Eye (tissue), 1 donor: Measurements from ENCODE around the gene CTNNBIP1.
"Not testable (repeated sequence)": the region's sequence is repeated elsewhere in the genome, so short reads cannot be mapped to it uniquely, and the experiment has no call there.

Experiments used
- DNase-seq: peaks from one replicate; pipeline ENCODE4 v3.0.0-alpha.2; 2015

CTNNBIP1 gene

GRCh38 chr1:9910076-9910422 is at the start of gene CTNNBIP1:
TSS of gene CTNNBIP1 (minus strand) at chr1:9910269. CDS start at chr1:9872064, 38,205 bp downstream.
- DNase-seq: no peak

- DNase-seq: no peak
Observed at GRCh38 chr1:9957726-9958125, 47.7 kb upstream of the CTNNBIP1 start.

GRCh38 chr1:9946315-9946714 is 36.2 kb upstream of the CTNNBIP1 start:
- DNase-seq: no peak

DNA sequence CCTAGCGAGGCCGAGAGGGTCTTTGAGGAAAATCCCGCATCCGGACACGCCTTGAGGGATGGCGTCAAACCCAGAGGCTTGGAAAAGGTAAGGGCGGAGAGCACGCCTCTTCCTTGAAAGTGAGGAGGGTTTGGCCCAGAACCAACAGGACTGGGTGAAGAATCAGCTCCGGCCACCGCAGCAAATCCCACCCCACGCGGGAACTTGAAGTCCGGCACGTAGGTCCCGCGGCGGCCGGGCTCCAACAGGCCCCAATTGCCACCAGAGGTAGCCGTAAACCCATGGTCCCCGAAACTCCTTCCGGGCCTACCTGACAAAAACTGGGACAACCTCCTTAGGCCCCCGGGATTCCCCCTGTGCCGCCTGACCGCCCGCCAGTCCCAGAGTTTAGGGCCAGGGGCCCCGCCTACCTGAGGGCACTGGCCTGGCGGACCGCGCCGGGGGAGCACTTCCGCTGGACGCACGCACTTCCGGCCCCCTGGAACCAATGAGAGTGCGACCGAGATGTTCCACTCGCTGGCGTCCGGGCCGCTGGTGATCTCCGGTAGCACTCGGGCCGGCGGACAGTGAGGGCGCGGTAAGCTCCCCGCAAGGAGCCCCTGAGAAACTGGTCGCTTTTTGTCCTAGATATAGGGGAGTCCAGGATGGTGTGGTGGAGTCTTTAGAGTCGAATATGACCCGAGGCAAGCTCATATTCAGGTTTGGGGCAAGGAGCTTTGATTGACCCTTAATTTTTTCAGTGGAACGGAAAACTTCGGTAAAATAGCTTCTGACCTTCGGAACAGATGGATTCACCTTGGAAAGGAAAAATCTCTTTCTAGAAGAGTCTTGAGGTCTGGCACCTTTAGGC is 33.1 kb upstream of the CTNNBIP1 start, which contains the start of the genes LZIC and NMNAT1:
LZIC (minus strand) TSS at position 453 of the 850 bp plus-strand sequence. CDS start 6,772 bp downstream, outside the sequence.
NMNAT1 (plus strand) TSS at position 537 of the 850 bp plus-strand sequence. CDS start 28,599 bp downstream, outside the sequence.
- DNase-seq: peak; percentile 97

DNA sequence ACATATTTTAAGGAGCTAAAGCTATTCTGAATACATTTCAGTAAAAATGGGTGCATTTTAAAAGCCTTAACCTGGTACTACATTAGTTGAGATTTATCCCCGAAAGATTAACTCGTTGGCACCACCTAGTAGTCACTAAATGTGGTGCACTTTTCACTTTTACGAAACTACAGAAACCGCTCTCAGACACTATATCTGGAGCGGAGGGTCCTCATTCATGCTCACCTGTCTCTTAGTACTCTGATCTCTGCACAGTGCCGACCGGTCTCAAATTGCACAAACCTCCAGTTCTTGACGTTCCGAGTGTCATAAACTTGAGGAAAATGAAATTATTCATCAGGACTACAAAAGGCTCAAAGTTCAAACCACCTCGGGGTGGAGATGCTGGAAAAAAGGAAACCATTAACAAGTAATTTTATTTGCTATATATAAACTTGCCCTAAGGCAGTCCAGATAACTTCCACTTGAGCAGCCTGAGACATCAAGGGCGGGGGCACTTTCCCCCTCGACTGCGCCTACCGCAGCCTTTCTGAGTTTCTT is 32.4 kb upstream of the CTNNBIP1 start:
- peak; percentile 82 for DNase-seq

GRCh38 chr1:9929431-9930385 is 19.6 kb upstream of the CTNNBIP1 start:
- peak; percentile 70 for DNase-seq

- DNase-seq: no peak
Observed at GRCh38 chr1:9927259-9927658, 17.2 kb upstream of the CTNNBIP1 start.

- peak; percentile 55 for DNase-seq
Observed at GRCh38 chr1:9922342-9922741, 12.3 kb upstream of the CTNNBIP1 start.

GRCh38 chr1:9920606-9921005 is 10.5 kb upstream of the CTNNBIP1 start:
- no peak for DNase-seq

- DNase-seq: no peak
Observed at GRCh38 chr1:9917901-9918300, 7.8 kb upstream of the CTNNBIP1 start.

GRCh38 chr1:9917495-9917894 is 7.4 kb upstream of the CTNNBIP1 start:
- not testable (repeated sequence) for DNase-seq

DNA sequence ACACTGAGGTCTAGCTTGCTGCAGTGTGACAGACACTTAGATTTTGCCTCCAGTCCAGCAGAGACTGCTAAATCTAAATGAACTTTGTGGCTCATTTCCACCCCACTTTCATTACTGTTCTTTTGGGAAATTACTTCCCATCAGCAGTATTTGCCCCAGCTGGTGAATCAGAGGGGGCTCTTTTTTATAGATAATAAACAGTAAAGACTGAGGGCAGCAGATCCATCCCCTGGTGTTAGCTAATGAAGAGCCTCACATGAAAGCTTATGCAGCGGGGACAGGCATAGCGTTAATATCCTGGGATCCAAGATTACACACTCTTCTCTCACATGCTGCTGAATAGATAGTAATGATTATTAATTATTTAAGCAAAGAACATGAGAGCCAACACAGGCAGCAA is 6.4 kb upstream of the CTNNBIP1 start:
- no peak for DNase-seq

DNA sequence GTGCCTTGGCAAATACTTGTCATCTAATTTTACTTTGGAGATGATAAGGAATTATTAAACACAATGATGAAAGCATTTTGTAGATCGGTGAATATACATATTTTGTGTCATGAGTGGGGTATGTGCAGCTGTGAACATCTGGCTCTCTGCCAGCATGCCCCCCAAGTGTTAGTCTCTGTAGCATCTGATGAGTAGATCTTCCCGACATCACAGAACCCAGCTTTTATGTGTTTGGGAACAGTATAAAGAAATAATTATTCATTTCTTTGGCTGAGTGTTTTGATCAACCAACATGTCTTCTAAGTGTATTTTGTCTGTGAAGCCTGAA is 4.5 kb upstream of the CTNNBIP1 start:
- DNase-seq: no peak

- no peak for DNase-seq
Observed at GRCh38 chr1:9912264-9912936, 2.3 kb upstream of the CTNNBIP1 start.

GRCh38 chr1:9910423-9911178 is 532 bp upstream of the CTNNBIP1 start:
- DNase-seq: peak; percentile 99

DNA sequence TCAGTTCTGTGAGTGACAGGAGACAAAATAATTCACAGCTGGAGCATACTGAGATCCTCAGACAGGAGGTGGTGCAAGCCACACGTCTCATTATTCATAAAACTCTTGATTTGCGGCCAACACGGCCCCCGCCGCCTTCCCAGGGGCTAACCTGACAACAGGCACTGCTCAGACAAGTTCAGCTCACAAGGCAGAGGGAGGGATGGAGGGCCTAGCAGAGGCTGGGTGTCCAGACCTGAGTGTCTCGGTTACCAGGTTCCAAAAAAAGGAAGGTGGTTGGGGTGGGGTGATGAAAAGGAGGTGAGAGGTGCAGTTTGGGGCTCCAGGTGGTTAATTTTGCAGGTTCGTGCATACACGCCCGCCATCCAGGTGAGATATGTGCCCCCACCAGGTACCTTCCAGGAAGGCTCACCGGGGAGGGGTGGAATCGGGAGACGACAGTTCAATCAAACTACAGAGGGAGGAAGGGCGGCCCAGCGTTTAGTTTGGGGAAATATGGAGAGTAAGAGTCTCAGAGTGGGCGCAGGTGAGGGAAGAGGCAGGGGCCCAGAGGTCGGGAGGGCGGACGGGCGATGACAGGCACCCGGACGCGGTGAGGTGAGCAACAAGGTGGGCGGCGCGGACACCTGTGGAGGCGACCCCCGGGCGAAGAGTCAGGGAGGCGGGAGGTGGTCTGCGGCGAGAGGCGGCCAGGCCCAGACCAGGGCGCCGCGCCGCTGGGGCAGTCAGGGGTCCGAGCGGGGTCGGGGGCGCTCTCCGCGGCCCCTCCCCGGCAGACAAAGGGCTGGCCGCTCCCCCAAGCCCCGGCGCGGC is 629 bp downstream of the CTNNBIP1 start:
- peak; percentile 60 for DNase-seq

- no peak for DNase-seq
Observed at GRCh38 chr1:9908871-9909233, 1.2 kb downstream of the CTNNBIP1 start.

DNA sequence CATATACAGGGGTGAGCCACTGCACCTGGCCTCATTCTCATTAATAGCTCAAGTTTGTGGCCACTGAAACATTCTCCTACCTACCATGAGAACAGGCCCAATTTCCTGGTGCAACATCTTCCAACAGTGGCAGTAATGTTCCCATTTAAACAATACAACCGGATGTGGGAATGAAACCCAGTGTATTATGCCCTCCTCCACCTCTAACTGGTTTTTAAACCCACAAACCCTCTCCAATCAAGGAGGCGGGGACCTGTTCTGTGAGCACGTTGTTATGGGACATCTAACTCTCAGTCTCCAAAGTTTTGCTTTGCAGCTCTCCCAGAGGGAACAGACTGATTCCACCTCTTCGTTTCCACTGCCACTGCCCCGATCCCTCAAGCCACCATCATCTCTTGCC is 2.6 kb downstream of the CTNNBIP1 start:
- no peak for DNase-seq

GRCh38 chr1:9906466-9906865 is 3.6 kb downstream of the CTNNBIP1 start:
- no peak for DNase-seq

DNA sequence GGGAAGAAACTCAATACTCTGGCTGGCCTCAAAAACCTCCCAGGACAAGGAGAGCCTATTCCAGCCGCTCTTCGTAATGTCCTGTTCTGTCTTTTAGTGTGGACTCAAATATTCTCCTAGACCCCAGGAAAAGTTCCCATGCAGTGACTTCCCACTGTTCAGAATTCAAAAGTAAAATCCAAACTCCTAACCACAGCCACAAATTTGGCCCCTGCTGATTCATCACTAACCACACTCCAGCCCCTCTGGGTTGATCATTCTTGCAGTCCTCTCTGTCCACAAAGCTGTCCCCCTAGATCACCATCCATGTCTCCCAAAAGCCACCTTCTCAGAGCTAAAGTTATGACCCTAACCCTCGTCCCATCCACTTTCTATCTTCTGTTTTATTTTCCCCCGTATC is 5.1 kb downstream of the CTNNBIP1 start:
- DNase-seq: no peak

DNA sequence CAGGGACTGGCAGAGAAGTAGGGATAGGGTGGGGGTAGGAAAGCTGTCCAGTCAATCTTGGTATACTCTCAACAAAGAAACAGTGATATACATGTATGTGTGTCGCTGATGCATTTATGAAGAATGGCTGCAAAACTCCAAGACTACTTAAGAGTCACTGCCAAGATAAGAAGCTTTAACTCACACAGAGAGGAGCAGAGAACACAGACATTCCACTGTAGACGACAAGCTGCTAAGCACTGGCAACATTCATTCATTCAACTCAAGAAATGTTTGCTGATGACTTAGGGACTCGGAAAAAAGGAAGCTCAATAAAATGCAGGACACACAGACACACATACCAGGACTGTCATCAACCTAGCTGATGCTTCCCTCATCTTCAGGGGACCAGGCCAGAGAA is 5.5 kb downstream of the CTNNBIP1 start:
- no peak for DNase-seq
